NCI-H146 treated with DMSO at 0.1 percent for 48 hours (cell line): ENCODE measurements around the gene PLCE1.

Experiments
- DNase-seq: peaks from one replicate; lab custom pipeline; 2025; ENCODE audit not compliant: unreplicated experiment; lab: John Stamatoyannopoulos, UW

Gene PLCE1

GRCh38 chr10:94016727-94017714 lies 23.3 kb downstream of the PLCE1 start:
- DNase-seq: no peak

- no peak for DNase-seq
Measured at GRCh38 chr10:94018107-94018506, 24.4 kb downstream of the PLCE1 start.

GRCh38 chr10:94023906-94024305 lies 30.2 kb downstream of the PLCE1 start:
- no peak for DNase-seq

- DNase-seq: no peak
Measured at GRCh38 chr10:94024407-94024806, 30.7 kb downstream of the PLCE1 start.

GRCh38 chr10:94025806-94026205 lies 32.1 kb downstream of the PLCE1 start:
- DNase-seq: no peak

GRCh38 chr10:94027197-94027596 lies 33.5 kb downstream of the PLCE1 start:
- no peak for DNase-seq

GRCh38 chr10:94029955-94030354 lies 36.2 kb downstream of the PLCE1 start:
- DNase-seq: no peak

- peak; percentile 61 for DNase-seq
Measured at GRCh38 chr10:94035982-94036765, 42.4 kb downstream of the PLCE1 start.

- no peak for DNase-seq
Measured at GRCh38 chr10:94036766-94037033, 43.0 kb downstream of the PLCE1 start.

- no peak for DNase-seq
Measured at GRCh38 chr10:94037286-94037685, 43.6 kb downstream of the PLCE1 start.

- DNase-seq: no peak
Measured at GRCh38 chr10:94038024-94038423, 44.3 kb downstream of the PLCE1 start.

- no peak for DNase-seq
Measured at GRCh38 chr10:94041206-94041605, 47.5 kb downstream of the PLCE1 start.

GRCh38 chr10:94042001-94042833 lies 48.5 kb downstream of the PLCE1 start:
- DNase-seq: no peak

GRCh38 chr10:94042834-94043175 lies 49.1 kb downstream of the PLCE1 start:
- DNase-seq: no peak
